GM12891 (cell line): ENCODE results near the gene CPB2.

Experiments used
- POLR2A ChIP-seq: IDR thresholded peaks from 2 replicates; pipeline ENCODE4 v1.6.1; 2011; ENCODE audit warnings: low read depth, low read length, control low read depth
- POLR2AphosphoS5 ChIP-seq: IDR thresholded peaks from 2 replicates; pipeline ENCODE4 v1.6.1; 2011; ENCODE audit warnings: low read depth, low read length, control low read depth
- TAF1 ChIP-seq: IDR thresholded peaks from 2 replicates; pipeline ENCODE4 v1.6.1; 2011; ENCODE audit warnings: low read depth, low read length, control low read depth

GRCh38 chr13:46062185-46062584, 42.6 kb downstream of the CPB2 start:
- no peak for TF ChIP-seq POLR2AphosphoS5
- no peak for TF ChIP-seq POLR2A
- TF ChIP-seq TAF1: no peak
